HG03457 (cell line): ENCODE results near the gene SRBD1.
"Not testable (repeated sequence)": the region's sequence is repeated elsewhere in the genome, so short reads cannot be mapped to it uniquely, and the experiment has no call there.

Source experiments
- ATAC-seq: cut with Tn5 transposase; IDR thresholded peaks from one replicate; pipeline ENCODE4 v1.9.1; 2021; ENCODE audit warnings: moderate number of reproducible peaks; ENCODE audit not compliant: unreplicated experiment

Gene SRBD1

DNA sequence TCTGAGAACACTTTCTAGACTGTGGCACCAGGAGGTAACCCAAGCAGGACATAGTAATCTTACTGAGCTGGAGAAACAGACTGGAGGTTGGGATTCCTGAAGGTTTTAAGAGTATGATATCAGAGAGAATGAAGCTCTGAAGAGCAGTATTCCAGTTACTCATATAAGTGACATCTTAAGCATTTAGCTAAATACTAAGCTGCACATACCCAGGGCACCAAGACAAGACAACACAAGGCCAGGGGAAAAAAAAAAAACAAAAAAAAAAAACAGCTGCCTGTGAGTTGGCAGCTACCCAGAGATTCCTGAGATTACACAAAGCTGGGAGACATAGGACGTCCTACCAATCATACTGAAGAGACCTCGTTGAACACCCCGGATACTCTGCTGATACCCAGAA is 175.8 kb downstream of the SRBD1 start:
- ATAC-seq = no peak

DNA sequence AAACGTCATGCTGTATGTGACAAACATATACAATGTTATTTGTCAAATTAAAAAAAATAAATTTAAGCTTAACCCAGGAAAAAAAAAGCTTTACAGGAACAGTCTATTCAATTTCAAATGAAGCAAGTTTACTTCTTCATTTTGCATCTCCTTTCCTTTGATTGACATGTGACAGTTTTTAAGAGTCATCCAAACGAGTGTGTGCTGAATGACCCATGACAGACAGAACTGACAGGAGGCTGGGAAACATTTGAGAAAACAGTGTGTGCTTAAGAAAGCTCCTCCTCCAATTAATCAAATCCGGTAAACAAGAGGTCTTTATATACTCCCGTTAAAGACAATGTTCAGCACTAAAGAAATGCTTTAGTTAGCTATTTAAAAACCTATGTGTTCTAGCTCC is 177.7 kb downstream of the SRBD1 start:
- no peak for ATAC-seq

DNA sequence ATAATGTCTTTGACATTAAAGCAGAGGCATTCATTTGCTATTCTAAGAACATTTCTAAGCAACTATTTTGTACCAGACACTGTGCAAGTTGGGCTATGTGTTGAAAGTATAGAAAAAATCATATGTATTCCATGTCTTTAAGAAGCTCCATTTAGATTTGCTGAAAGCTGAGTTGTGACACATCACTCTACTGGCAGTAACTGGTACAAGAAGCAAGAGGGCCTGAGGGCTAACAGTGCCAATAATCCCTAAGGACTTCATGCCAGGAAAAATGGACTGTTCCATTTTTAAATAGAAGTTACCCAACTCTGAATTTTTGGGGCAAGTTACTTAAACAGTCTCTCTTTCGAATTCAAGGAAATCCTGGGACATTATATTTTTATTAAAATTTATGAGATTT is 178.7 kb downstream of the SRBD1 start:
- no peak for ATAC-seq

DNA sequence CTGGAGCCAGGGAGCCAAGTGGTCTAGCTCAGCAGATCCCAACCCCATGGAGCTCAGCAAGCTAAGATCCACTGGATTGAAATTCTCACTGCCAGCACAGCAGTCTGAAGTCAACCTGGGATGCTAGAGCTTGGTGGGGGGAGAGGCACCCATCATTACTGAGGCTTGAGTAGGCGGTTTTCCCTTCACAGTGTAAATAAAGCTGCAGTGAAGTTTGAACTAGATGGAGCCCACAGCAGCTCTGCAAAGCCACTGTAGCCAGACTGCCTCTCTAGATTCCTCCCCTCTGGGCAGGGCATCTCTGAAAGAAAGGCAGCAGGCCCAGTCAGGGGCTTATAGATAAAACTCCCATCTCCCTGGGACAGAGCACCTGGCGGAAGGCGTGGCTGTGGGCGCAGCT is 185.0 kb downstream of the SRBD1 start:
- ATAC-seq = not testable (repeated sequence)

DNA sequence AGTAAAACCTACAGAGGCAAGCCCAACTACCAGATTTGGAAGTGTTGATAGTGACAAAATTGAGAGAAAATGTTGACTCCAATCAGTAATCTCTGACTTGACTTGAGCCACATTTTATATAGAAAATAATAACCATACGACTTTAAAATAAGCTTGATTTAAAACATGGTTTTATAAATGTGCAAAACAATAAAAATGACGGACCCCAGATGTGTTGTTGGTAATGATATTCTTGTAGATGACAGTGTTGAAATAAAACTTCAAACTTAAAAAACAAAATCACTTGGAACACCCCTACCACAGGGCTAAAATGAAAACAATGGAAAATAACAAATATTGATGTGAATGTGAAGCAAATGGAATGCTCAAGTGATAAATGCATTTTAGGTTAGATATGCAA is 188.1 kb downstream of the SRBD1 start:
- ATAC-seq = no peak

DNA sequence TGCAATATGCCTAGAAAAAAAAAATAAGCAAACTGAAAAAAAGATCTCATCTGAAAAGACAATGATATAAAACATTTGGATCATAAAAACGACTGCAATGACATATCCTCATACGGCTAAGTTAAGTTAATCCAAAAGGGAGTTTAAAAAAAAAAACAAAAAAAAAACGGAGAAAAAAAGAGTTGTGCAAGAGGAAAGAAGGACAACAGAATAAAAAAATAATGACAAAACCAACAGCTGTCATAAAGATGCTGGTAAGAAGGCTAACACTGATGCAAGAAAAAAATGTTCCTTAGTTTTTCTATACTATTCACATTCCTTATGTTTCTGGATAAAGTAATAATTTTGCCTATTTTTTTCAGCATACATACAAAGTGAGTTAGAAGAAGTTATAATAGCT is 192.5 kb downstream of the SRBD1 start:
- no peak for ATAC-seq

DNA sequence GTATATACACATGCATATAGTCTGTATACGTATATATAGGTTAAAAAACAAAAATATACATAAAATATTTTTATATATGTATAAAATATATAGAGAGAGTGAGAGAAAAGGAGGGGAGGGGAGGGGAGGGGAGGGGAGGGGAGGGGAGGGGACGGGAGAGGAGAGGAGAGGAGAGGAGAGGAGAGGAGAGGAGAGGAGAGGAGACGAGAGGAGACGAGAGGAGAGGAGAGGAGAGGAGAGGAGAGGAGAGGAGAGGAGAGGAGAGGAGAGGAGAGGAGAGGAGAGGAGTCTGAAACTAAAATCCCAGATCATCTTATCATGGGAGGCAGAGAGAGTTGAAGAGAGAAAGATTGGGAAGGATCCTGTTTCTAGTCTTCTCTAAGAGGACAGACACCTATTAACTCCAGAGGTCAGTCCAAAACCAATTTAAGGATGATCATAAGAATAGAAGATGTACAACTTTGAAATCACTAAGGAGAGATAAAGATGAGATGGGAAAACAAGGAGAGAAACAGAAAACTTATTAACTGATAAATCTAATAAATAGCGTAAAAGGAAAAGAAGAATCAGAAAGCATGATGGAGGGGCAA is 195.4 kb downstream of the SRBD1 start:
- no peak for ATAC-seq

DNA sequence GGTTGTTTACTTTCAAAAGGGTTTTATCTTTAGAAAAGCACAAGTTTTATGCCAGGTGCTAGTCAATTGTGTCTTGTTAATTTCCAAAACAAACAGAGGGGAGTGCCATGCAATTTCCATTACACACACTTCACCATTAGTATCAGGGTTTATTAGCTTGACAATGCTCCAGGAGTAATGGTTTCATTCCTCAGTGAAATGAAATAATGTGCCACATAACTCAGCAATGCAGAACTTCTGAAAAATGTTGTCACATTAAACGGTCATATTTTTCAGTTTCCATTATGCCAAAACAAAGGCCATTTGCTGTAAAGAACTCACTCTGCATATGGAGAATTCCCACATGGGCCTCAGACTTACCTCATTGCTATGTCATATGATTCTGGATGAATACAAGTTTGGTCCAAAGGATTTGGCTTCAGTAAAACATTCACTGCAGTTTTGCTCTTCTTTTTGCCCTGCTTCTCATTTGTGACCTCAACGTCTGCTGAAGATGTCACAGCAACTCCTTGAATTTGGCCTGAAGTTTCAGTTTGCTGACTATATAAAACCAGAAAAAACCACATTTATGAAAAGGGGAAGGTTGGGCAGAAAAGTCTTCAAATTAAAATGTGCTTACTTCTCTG is 198.2 kb downstream of the SRBD1 start:
- ATAC-seq = no peak

DNA sequence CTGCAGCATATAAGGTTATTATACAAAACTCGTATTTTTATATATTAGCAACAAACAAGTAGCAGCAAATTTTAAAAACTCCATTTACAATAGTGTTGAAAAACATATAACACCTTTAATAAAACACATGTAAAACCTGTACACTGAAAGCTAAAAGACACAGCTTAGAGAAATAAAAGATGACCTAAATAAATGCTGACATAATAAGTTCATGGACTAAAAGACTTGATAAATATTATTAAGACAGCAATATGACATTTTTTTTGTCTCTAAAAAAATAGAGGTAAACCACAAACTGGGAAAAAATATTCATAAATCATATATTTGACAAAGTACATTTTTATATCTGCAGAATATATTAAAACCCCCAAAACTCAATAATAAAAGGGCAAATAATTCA is 201.4 kb downstream of the SRBD1 start:
- ATAC-seq = no peak

DNA sequence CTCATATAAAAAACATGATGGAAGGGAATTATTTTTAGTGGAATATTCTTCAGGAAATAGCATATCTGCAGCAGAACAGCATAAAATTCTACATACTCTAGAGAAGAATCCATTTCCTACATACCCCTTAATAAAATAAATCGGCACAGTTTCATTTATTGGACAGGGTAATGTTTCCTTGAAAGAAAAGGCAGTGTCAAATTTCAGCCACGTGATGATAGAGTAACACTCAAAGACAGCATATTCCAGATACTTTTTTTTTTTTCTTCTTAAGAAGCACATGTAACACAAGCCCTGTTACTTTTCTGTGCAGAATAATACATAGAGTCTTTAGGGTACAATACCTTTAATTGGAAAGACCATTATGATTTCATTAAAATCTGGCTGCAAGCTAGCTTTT is 204.4 kb downstream of the SRBD1 start:
- ATAC-seq = no peak

DNA sequence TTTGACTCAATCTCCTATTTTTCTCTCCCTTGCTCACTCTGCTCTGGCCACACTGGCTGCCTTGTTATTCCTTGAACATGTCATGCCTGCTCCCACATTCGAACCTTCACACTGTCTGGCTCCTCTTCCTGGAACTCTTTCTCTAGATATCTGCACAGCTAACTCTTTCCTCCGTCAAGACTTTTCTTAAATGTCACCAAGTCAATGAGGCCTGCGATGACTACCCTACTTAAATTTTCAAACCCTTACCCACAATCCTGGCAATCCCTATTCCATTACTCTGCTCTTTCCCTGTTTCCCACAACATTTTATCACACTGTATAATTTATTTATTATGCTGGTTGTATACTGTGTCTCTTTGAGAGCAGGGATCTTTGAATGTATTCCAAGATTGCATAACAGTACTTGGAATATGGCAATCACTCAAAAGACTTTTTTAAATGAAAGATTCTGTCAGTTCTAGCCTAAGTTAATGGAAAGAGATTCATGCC is 206.2 kb downstream of the SRBD1 start:
- ATAC-seq = no peak

DNA sequence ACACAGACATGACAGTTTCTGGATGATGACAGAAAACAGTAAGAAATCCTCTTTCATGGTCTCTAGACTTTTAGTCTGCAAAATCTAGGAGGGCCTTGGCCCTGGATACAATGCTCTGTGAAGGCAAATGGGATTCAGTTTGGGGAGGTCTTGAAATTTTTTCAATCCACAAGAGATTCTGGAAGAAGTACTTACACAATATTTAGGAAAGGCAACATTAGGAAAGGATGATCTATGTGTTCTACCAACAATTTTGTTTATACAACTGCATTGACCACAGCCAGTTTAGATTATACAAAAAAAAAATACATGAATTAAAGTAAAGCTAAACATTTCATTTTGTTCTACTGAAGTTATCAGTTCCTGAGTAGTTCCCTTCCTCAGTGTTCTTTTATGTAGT is 208.0 kb downstream of the SRBD1 start:
- ATAC-seq = no peak

DNA sequence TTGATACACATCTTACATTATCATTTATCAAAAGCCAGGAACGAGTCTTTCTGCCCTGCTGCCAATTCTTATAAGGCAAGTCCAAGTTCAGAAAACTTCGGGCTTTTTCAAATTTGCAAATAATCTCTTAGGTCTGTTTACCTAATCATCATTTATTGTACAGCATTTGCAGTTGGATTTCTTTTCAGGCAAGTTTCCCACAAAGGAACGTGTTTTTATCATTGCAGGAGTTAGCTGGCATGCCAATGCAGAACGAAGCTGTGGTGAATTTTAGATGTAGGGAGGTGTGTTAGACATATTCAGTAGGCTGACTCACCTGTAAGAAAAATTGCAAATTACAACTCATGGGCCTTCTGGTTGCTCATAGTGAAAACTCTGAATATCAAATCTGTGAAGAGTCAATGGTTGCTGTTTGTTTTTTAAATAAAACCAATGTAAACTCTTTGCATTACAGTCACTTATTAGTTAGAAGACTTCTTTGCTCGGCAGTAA is 209.6 kb downstream of the SRBD1 start:
- no peak for ATAC-seq

DNA sequence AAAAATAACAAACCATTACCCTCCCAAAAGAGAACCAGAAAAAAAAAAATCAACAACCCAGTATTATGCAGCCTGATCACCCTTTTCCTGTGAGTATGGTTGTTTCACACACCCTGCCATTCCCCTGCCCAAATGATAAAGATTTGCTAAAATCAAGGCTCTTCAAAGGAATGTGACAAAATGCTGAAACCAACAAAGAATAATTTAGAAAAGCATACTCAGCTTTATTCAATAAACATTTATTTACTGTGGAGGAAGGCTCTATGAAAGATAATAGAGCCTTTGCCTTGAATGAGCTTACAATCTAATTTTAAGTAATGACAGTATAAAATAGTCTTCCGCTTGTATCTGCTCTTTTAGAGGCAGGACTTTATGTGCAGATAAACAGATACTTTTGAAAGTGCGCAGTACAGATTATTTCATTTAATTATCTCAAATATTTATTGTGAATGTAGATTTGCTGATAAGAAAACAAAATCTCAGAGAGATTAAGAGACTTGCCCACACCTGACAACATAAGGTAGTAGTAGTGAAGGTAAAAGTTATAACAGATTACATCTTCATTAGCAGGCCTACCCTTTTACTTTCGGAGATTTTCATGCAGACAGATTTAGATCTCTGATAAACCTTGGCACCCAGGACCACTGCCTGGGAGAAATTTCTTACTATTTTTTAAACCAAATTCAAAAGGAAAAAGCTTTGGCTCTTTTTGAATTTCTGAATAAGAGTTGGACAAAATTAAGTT is 211.9 kb downstream of the SRBD1 start:
- no peak for ATAC-seq

DNA sequence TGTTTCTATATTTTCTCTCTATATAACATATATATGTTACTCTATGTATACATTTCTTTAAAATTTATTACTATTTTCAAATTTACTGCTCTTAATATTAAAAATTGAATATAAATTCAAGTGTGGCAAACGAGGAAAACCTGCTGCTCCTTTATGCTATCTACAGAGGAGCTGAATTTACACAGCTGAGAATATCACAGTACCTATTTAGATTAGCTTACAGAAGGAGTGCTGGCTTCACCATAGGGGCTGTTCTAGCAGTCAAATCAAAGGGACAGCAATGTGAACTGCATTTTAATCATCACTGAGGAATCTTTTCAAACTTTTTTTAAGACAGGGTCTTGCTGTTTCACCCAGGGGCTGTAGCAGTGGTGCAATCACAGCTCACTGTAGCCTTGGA is 213.8 kb downstream of the SRBD1 start:
- no peak for ATAC-seq

DNA sequence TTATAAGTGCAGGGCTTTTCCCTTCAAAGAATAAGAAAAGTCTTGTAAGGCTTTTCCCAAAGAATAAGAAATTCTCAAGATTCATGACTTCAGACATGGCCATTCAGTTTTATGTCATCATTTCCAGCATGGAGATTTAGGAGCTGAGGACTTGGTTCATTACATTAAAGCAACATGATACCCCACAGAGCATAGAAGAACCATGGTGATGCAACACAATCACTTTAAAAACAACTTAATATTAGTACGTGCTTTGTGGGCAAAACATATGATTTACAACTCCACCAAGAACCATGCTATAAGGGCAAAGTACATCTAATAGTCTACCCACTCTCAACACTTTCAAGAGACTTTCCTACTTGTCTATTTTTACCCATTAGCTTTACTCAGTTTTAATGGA is 214.4 kb downstream of the SRBD1 start:
- ATAC-seq = no peak

DNA sequence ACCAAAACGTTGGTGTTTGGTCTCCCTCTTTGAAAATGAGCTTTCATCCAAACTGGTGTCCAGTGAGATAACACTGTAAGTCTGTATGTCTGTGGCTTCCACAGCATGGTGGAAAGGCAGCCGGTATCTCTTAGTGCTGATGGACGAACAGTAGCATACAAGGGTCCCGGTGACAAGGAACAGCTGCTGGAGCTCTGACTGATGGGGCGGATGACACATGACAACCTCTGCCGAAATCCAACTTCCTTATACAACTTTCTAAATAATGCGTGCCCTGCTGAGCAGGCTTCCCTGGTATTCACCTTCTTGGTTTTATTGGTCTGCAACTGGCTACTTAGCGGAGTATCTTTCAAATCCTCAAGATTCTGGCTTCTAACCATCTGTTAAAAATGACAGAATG is 216.2 kb downstream of the SRBD1 start:
- ATAC-seq = no peak

DNA sequence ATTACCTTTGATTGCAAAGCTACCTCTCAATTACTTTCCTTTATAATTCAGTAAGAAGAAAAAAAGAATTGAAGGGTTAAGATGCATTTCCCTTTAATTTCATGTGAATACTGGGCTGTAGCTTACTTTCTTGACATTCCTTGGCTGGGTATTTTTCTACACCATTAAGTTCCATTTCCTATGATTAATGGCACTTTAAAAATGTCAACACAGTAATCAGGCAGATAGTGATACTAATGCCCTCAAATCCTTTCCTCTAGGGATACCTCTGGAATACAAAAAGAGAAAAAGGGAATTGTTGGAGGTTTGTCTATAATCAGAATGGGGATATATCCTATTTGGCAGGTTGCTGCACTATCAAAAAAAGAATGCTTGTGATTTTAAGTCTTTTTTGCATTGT is 216.9 kb downstream of the SRBD1 start:
- ATAC-seq = no peak

DNA sequence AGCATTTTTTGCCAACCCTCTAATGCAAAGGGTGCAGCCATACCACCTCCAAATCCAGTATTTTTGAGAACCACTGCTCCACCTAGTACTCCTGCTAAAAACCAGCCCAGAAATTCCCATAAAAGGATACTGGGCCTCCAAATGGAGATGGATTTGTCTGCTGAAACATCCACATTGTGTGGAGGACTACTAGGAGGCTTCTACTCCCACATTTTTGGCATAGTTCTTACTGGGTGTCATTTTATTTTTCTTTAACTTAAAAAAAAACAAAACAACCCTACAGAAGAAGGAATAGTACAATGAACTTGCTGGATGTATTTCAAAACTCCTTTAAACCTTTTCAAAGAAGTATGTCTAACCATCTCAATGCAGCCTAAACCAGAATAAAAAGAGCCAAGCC is 219.2 kb downstream of the SRBD1 start:
- no peak for ATAC-seq

DNA sequence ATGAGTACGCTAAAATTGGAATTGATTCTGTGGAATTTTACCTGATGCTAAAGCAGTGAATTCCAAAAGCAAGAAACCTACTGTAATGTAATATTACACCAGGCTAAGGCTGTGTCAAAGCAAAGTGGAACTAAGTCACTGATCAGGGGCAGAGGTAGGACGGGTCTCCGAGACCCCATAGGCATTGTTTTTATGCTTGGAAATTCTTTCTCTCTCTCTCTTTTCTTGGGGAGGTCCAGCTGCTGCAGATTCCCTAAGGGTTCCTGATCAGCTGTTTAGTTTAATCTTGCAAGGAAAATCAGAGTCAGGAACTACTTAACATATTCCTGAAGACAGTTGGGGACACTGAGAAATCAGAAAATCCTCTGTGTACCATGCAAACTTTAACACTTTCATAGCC is 220.2 kb downstream of the SRBD1 start:
- ATAC-seq = no peak

DNA sequence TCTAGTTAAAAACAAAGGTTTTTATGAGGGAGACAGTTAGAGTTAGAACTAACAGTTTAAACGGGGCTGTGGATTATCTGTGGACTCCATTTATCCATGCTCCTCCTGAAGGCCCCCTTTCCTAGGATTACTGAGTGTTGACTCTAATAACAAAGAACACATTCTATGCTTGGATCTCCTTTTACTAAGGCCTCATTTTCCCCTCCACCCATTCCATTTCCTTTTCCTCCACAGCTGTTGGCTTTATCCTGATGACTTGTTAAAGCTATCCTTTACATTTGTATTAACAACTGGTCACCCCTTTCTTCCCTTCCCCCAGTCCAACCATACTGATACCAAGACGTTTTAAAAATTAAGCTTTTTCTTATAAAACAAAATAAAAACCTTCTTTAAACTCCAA is 220.6 kb downstream of the SRBD1 start:
- ATAC-seq = no peak

DNA sequence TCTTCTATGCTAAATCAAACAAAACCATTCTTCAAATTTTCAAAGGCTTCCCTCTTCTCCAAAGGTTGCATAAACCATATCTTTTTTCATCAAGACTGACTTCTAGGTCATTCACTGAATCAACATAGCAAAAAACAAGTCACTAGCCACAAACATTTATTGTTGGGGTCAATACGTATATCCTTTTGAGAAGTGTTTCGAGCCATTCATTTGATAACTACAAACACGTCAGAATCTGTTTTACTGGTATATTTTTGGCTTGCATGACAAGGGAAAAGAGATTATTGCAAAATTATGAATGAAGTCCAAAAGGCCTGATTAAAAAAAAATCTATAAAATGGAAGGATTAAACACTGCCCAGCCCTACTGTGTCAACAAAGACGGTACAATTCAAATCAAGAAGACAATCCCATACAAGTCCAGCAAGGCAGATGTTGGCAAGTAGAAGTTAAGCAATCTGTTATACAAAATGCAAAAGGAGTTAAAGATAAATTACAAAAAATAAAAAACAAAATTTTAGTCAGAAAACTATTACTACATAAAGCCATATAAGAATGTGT is 222.4 kb downstream of the SRBD1 start:
- no peak for ATAC-seq
